ENCODE data around the gene TP53I11. TPM values are rescaled to one million over a fixed set of nuclear protein-coding genes. Genes with fewer than 3 reads are reported as not detected.

Gene TP53I11
- total RNA-seq, 1 donor from 2014 or later = 110 TPM

DNA sequence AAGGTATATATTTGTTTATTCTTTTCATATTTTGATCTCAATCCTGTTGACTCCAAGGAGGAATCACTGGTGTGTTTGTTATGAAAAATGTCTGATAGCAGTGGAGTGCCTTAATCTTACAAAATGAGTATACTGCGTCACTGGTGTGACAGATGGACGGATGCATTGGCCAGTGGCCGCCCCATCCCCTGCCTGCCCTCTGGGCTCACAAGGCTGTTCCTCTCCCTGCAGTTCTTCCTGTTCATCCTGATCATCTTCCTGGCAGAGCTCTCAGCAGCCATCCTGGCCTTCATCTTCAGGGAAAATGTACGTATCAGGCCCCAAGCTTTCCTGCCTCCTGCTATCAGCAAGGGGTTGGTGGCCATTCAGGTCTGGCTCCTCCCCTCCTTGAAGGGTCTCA lies 32.9 kb downstream of the TP53I11 start:
- H3K9me3 ChIP-seq = no peaks in the 10 kb centered on the region
- ATAC-seq (no peak), DNase-seq (no peak)
- no peaks in the 10 kb centered on the region for H3K4me1 ChIP-seq
- H3K36me3 ChIP-seq = no peaks in the 10 kb centered on the region
- TF ChIP-seq CTCF (IDR thresholded peaks at IDR 0.05) = no peak
- no peak overlapping the region for H3K4me3 ChIP-seq
- no peak overlapping the region for H3K27ac ChIP-seq
- H3K27me3 ChIP-seq = no peaks in the 10 kb centered on the region
- intact Hi-C loops (cut with DNase I) = loop anchor here (10.0 kb wide), 1 partner anchor 363 kb away; no protein-coding TSS in a partner anchor

- H3K4me3 ChIP-seq = no peak overlapping the region
- no peaks in the 10 kb centered on the region for H3K27me3 ChIP-seq
- H3K27ac ChIP-seq = no peak overlapping the region
- no peaks in the 10 kb centered on the region for H3K36me3 ChIP-seq
- intact Hi-C loops (cut with DNase I) = loop anchor here (10.0 kb wide), 1 partner anchor 362 kb away; no protein-coding TSS in a partner anchor
- no peaks in the 10 kb centered on the region for H3K9me3 ChIP-seq
- no peaks in the 10 kb centered on the region for H3K4me1 ChIP-seq
- no peak for TF ChIP-seq CTCF (IDR thresholded peaks at IDR 0.05)
- ATAC-seq = no peak
- DNase-seq = no peak
These were observed 33.8 kb downstream of the TP53I11 start for GRCh38 chr11:44916801-44917385.

- Histone ChIP-seq H3K4me1 (peaks cover 4% of the 10 kb centered on the region), H3K4me3 (no peak overlapping the region), H3K27ac (no peak overlapping the region), H3K36me3 (no peaks in the 10 kb centered on the region), H3K9me3 (no peaks in the 10 kb centered on the region), H3K27me3 (no peaks in the 10 kb centered on the region)
- intact Hi-C loops (cut with DNase I) = loop anchor here (10.0 kb wide), 1 partner anchor 362 kb away; no protein-coding TSS in a partner anchor
- TF ChIP-seq CTCF (IDR thresholded peaks at IDR 0.05) = no peak
- ATAC-seq (no peak), DNase-seq (no peak)
These were observed 34.4 kb downstream of the TP53I11 start for GRCh38 chr11:44916331-44916730.

DNA sequence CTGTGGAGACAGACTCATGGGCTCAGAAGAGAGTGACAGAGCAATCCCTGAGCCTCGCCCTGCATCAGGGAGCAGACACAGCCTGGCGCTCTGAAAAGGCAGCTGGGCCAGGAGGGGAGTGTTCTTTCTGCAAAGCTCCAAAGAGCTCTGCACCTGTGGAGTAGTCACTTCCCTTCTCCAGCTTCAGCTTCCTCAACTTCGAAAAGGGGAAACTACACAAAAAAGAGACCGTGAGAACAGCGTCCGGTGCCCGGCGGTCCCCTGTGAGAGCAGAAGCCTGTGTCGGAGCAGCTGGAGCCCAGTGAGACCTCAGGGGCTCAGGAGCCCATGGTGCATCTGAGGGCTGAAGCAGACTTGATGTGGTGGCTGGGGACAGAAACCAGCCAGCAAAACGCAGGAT lies 35.1 kb downstream of the TP53I11 start:
- H3K27ac ChIP-seq = no peak overlapping the region
- H3K9me3 ChIP-seq = no peaks in the 10 kb centered on the region
- H3K36me3 ChIP-seq = no peaks in the 10 kb centered on the region
- H3K4me1 ChIP-seq = peaks cover 4% of the 10 kb centered on the region
- intact Hi-C loops (cut with DNase I) = loop anchor here (10.0 kb wide), 1 partner anchor 361 kb away; no protein-coding TSS in a partner anchor
- H3K4me3 ChIP-seq = no peak overlapping the region
- no peaks in the 10 kb centered on the region for H3K27me3 ChIP-seq
- ATAC-seq = no peak
- TF ChIP-seq CTCF (IDR thresholded peaks at IDR 0.05) = no peak
- DNase-seq = no peak

DNA sequence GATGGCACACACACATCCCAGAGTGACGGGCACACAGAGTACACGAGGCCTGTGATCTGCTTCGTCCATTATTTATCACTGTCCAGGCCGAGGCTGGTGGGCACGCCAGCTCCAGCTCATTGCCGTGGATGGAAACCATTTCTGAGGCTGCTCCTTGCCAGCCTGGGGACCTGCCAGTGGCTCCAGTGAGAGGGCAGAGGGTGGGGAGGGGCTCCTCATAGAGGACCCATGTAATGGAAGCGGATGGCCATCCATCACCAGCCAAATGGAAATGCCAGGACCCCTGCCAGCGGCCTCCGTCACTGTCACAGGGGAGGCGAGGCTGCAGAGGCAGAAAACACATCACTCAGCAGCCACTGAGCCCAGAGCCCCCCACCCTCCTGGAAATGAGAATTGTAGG lies 35.7 kb downstream of the TP53I11 start:
- ATAC-seq (no peak), DNase-seq (no peak)
- intact Hi-C loops (cut with DNase I) = loop anchor here (10.0 kb wide), 1 partner anchor 360 kb away; no protein-coding TSS in a partner anchor
- no peaks in the 10 kb centered on the region for H3K27me3 ChIP-seq
- TF ChIP-seq CTCF (IDR thresholded peaks at IDR 0.05) = no peak
- no peak overlapping the region for H3K4me3 ChIP-seq
- no peaks in the 10 kb centered on the region for H3K36me3 ChIP-seq
- H3K9me3 ChIP-seq = no peaks in the 10 kb centered on the region
- H3K27ac ChIP-seq = no peak overlapping the region
- H3K4me1 ChIP-seq = peaks cover 4% of the 10 kb centered on the region
